Measurements from ENCODE around the gene LCE2A.

DNA sequence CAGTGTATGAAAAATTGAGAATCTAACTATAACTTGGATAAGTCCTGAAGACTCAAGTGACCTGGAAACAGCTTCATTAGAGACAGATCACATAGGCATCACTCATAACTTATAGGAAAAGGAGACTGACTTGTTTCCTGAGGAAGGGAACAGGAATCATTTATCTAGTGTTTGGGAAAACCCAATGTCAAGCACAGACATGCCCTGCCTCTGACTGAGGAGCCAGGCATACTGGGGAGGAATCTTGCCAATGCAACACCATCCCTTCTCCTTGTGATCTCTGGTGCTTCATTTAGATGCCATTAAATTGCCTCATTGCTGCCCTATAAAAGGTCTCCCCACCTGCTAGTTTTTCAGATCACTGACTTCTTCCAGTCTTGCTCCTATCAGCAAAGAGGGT lies 20.1 kb downstream of the LCE2A start:
- TF ChIP-seq, protein P1, sequence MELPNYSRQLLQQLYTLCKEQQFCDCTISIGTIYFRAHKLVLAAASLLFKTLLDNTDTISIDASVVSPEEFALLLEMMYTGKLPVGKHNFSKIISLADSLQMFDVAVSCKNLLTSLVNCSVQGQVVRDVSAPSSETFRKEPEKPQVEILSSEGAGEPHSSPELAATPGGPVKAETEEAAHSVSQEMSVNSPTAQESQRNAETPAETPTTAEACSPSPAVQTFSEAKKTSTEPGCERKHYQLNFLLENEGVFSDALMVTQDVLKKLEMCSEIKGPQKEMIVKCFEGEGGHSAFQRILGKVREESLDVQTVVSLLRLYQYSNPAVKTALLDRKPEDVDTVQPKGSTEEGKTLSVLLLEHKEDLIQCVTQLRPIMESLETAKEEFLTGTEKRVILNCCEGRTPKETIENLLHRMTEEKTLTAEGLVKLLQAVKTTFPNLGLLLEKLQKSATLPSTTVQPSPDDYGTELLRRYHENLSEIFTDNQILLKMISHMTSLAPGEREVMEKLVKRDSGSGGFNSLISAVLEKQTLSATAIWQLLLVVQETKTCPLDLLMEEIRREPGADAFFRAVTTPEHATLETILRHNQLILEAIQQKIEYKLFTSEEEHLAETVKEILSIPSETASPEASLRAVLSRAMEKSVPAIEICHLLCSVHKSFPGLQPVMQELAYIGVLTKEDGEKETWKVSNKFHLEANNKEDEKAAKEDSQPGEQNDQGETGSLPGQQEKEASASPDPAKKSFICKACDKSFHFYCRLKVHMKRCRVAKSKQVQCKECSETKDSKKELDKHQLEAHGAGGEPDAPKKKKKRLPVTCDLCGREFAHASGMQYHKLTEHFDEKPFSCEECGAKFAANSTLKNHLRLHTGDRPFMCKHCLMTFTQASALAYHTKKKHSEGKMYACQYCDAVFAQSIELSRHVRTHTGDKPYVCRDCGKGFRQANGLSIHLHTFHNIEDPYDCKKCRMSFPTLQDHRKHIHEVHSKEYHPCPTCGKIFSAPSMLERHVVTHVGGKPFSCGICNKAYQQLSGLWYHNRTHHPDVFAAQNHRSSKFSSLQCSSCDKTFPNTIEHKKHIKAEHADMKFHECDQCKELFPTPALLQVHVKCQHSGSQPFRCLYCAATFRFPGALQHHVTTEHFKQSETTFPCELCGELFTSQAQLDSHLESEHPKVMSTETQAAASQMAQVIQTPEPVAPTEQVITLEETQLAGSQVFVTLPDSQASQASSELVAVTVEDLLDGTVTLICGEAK (IDR thresholded peaks at IDR 0.05) = no peak
- TF ChIP-seq, protein P1 (CRISPR knock-in tag; IDR thresholded peaks at IDR 0.05) = no peak
- TF ChIP-seq SREBF2 (CRISPR knock-in tag; IDR thresholded peaks at IDR 0.05) (no peak), ZNF146 (CRISPR knock-in tag; IDR thresholded peaks at IDR 0.05; ENCODE audit: unreplicated experiment) (no peak), SPI1 (IDR thresholded peaks at IDR 0.05; ENCODE audit: borderline replicate concordance, low read depth, low read length) (no peak), CBFB (CRISPR knock-in tag; IDR thresholded peaks at IDR 0.05) (no peak), POU5F1 (IDR thresholded peaks at IDR 0.05; ENCODE audit: borderline replicate concordance, low read depth, low read length, partially characterized antibody) (no peak), MYBL2 (IDR thresholded peaks at IDR 0.05; ENCODE audit: low read depth) (no peak), MYBL2 (CRISPR knock-in tag; IDR thresholded peaks at IDR 0.05; ENCODE audit: borderline replicate concordance) (no peak), RAD21 (CRISPR knock-in tag; conservative IDR thresholded peaks at IDR 0.05 in 1 of 2, IDR thresholded peaks at IDR 0.05 in 1 of 2) (no peak), MXI1 (IDR thresholded peaks at IDR 0.05; ENCODE audit: low read depth, low read length) (no peak), RCOR1 (IDR thresholded peaks at IDR 0.05; ENCODE audit: borderline replicate concordance in 1 of 2, low read depth in 2 of 2, low read length in 2 of 2) (no peak), ZNF217 (CRISPR knock-in tag; IDR thresholded peaks at IDR 0.05) (no peak)
- TF ChIP-seq, protein P2, sequence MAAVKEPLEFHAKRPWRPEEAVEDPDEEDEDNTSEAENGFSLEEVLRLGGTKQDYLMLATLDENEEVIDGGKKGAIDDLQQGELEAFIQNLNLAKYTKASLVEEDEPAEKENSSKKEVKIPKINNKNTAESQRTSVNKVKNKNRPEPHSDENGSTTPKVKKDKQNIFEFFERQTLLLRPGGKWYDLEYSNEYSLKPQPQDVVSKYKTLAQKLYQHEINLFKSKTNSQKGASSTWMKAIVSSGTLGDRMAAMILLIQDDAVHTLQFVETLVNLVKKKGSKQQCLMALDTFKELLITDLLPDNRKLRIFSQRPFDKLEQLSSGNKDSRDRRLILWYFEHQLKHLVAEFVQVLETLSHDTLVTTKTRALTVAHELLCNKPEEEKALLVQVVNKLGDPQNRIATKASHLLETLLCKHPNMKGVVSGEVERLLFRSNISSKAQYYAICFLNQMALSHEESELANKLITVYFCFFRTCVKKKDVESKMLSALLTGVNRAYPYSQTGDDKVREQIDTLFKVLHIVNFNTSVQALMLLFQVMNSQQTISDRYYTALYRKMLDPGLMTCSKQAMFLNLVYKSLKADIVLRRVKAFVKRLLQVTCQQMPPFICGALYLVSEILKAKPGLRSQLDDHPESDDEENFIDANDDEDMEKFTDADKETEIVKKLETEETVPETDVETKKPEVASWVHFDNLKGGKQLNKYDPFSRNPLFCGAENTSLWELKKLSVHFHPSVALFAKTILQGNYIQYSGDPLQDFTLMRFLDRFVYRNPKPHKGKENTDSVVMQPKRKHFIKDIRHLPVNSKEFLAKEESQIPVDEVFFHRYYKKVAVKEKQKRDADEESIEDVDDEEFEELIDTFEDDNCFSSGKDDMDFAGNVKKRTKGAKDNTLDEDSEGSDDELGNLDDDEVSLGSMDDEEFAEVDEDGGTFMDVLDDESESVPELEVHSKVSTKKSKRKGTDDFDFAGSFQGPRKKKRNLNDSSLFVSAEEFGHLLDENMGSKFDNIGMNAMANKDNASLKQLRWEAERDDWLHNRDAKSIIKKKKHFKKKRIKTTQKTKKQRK (IDR thresholded peaks at IDR 0.05; ENCODE audit: borderline replicate concordance, low read depth, low read length) = no peak
- TF ChIP-seq, protein P3, sequence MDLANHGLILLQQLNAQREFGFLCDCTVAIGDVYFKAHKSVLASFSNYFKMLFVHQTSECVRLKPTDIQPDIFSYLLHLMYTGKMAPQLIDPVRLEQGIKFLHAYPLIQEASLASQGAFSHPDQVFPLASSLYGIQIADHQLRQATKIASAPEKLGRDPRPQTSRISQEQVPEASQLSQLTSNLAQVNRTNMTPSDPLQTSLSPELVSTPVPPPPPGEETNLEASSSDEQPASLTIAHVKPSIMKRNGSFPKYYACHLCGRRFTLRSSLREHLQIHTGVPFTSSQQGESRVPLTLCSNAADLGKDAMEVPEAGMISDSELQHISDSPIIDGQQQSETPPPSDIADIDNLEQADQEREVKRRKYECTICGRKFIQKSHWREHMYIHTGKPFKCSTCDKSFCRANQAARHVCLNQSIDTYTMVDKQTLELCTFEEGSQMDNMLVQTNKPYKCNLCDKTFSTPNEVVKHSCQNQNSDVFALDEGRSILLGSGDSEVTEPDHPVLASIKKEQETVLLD (IDR thresholded peaks at IDR 0.05) = no peak
- TF ChIP-seq, protein P4, sequence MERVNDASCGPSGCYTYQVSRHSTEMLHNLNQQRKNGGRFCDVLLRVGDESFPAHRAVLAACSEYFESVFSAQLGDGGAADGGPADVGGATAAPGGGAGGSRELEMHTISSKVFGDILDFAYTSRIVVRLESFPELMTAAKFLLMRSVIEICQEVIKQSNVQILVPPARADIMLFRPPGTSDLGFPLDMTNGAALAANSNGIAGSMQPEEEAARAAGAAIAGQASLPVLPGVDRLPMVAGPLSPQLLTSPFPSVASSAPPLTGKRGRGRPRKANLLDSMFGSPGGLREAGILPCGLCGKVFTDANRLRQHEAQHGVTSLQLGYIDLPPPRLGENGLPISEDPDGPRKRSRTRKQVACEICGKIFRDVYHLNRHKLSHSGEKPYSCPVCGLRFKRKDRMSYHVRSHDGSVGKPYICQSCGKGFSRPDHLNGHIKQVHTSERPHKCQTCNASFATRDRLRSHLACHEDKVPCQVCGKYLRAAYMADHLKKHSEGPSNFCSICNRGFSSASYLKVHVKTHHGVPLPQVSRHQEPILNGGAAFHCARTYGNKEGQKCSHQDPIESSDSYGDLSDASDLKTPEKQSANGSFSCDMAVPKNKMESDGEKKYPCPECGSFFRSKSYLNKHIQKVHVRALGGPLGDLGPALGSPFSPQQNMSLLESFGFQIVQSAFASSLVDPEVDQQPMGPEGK (CRISPR knock-in tag; IDR thresholded peaks at IDR 0.05; ENCODE audit: borderline replicate concordance) = no peak

Data from K562 (cell line).